SU-DHL-6 (cell line): Measurements from ENCODE around the gene PCDHGB1.
"Not testable (repeated sequence)": the region's sequence is repeated elsewhere in the genome, so short reads cannot be mapped to it uniquely, and the experiment has no call there.

Experiments
- H2AFZ ChIP-seq: fragments of 200-600 bp; sonication (generic); 2 replicates; pipeline ENCODE4 v1.6.1; 2014; ENCODE audit warnings: low read depth, mild to moderate bottlenecking, moderate library complexity, mixed read lengths, antibody characterized with exemption, low read length; ENCODE audit not compliant: severe bottlenecking
- H3F3A ChIP-seq: fragments of 200-600 bp; shearing (Covaris generic); 2 replicates; pipeline ENCODE4 v1.6.0; 2016; ENCODE audit warnings: antibody characterized with exemption, mild to moderate bottlenecking; ENCODE audit not compliant: insufficient read depth
- H3K27ac ChIP-seq: fragments of 200-600 bp; sonication (generic); 2 replicates; pipeline ENCODE4 v1.5.1; 2016; ENCODE audit warnings: low read depth, mild to moderate bottlenecking, low read length, moderate library complexity, mixed read lengths
- H3K27me3 ChIP-seq: fragments of 200-600 bp; sonication (generic), shearing (Covaris generic); 2 replicates; pipeline ENCODE4 v1.6.0; 2014; ENCODE audit warnings: mild to moderate bottlenecking, low read length
- H3K36me3 ChIP-seq: fragments of 200-600 bp; sonication (generic); 2 replicates; pipeline ENCODE4 v1.6.1; 2014; ENCODE audit warnings: mild to moderate bottlenecking, low read length, mixed read lengths
- H3K4me2 ChIP-seq: fragments of 300-600, 200-600 bp; shearing (Covaris generic), sonication (generic); 2 replicates; pipeline ENCODE4 v1.6.0; 2014; ENCODE audit warnings: low read length, low read depth, mild to moderate bottlenecking; ENCODE audit not compliant: poor library complexity, severe bottlenecking
- H3K4me3 ChIP-seq: fragments of 200-600 bp; sonication (generic); 2 replicates; pipeline ENCODE4 v1.5.1; 2014; ENCODE audit warnings: antibody characterized with exemption, low read length, mild to moderate bottlenecking, mixed read lengths; ENCODE audit not compliant: insufficient read depth, poor library complexity, severe bottlenecking
- H3K79me2 ChIP-seq: fragments of 200-600 bp; sonication (generic); 2 replicates; pipeline ENCODE4 v1.6.1; 2014; ENCODE audit warnings: mild to moderate bottlenecking, low read length, moderate library complexity; ENCODE audit not compliant: insufficient read depth
- H3K9ac ChIP-seq: fragments of 200-600 bp; sonication (generic); 2 replicates; pipeline ENCODE4 v1.7.0; 2014; ENCODE audit warnings: mild to moderate bottlenecking, low read length
- H3K9me2 ChIP-seq: fragments of 200-600 bp; sonication (generic); replicated peaks from 2 replicates; pipeline ENCODE4 v1.6.1; 2014; ENCODE audit warnings: low read length; ENCODE audit not compliant: insufficient read depth
- H3K9me3 ChIP-seq: fragments of 200-600 bp; sonication (generic); 2 replicates; pipeline ENCODE4 v1.6.1; 2014; ENCODE audit warnings: low read length, mixed read lengths; ENCODE audit not compliant: insufficient read depth
- H4K20me1 ChIP-seq: fragments of 200-600 bp; sonication (generic); 2 replicates; pipeline ENCODE4 v1.6.1; 2014; ENCODE audit warnings: low read depth, mild to moderate bottlenecking, antibody characterized with exemption, low read length, moderate library complexity, mixed read lengths
- CTCF ChIP-seq: fragments of 200-600 bp; sonication (generic); IDR thresholded peaks from one replicate; pipeline ENCODE4 v1.5.1; 2017; ENCODE audit warnings: antibody characterized with exemption, mild to moderate bottlenecking, low read length, moderate library complexity; ENCODE audit not compliant: insufficient read depth, poor library complexity, severe bottlenecking
- EZH2phosphoT487 ChIP-seq: fragments of 200-600 bp; sonication (generic), shearing (Covaris generic); conservative IDR thresholded peaks from 2 replicates; pipeline ENCODE4 v1.6.1; 2018; ENCODE audit warnings: mild to moderate bottlenecking, antibody characterized with exemption, low read length, moderate library complexity, mixed read lengths

The PCDHGB1 gene

DNA sequence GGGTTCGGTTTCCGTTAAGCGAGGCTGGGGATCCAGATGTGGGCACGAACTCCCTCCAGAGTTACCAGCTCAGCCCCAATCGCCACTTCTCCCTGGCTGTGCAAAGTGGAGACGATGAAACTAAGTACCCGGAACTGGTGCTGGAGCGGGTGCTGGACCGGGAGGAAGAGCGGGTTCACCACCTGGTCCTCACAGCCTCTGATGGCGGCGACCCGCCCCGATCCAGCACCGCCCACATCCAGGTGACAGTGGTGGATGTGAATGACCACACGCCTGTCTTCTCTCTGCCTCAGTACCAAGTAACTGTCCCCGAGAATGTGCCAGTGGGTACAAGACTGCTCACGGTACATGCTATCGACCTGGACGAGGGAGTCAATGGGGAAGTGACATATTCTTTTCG is 33.4 kb downstream of the PCDHGB1 start:
- Histone ChIP-seq H3K4me2 (peak overlapping the region; percentile 54), H3K79me2 (no peaks in the 10 kb centered on the region), H3K27me3 (no peaks in the 10 kb centered on the region), H3K9me3 (peaks cover 18% of the 10 kb centered on the region; the same call in 1 of the 2 replicates), H3K36me3 (peaks cover 3% of the 10 kb centered on the region; the same call in 1 of the 2 replicates), H4K20me1 (no peaks in the 10 kb centered on the region), H3K27ac (peak overlapping the region; percentile 35; the same call in 1 of the 2 replicates), H3K4me3 (peak overlapping the region; percentile 55), H2AFZ (peak overlapping the region; percentile 55), H3K9ac (peak overlapping the region; percentile 59), H3F3A (no peaks in the 10 kb centered on the region), H3K9me2 (no peaks in the 10 kb centered on the region)
- TF ChIP-seq CTCF (no peak), EZH2phosphoT487 (no peak)

GRCh38 chr5:141384471-141385267 is 34.8 kb downstream of the PCDHGB1 start:
- Histone ChIP-seq H3K27me3 (no peaks in the 10 kb centered on the region), H3F3A (no peaks in the 10 kb centered on the region), H3K36me3 (peaks cover 3% of the 10 kb centered on the region; the same call in 1 of the 2 replicates), H3K79me2 (no peaks in the 10 kb centered on the region), H3K9me2 (no peaks in the 10 kb centered on the region), H4K20me1 (no peaks in the 10 kb centered on the region), H3K9ac (no peak overlapping the region), H3K4me3 (no peak overlapping the region), H2AFZ (no peak overlapping the region), H3K27ac (no peak overlapping the region), H3K9me3 (peaks cover 18% of the 10 kb centered on the region; the same call in 1 of the 2 replicates), H3K4me2 (no peak overlapping the region)
- no peak for TF ChIP-seq EZH2phosphoT487
- TF ChIP-seq CTCF, result no peak

DNA sequence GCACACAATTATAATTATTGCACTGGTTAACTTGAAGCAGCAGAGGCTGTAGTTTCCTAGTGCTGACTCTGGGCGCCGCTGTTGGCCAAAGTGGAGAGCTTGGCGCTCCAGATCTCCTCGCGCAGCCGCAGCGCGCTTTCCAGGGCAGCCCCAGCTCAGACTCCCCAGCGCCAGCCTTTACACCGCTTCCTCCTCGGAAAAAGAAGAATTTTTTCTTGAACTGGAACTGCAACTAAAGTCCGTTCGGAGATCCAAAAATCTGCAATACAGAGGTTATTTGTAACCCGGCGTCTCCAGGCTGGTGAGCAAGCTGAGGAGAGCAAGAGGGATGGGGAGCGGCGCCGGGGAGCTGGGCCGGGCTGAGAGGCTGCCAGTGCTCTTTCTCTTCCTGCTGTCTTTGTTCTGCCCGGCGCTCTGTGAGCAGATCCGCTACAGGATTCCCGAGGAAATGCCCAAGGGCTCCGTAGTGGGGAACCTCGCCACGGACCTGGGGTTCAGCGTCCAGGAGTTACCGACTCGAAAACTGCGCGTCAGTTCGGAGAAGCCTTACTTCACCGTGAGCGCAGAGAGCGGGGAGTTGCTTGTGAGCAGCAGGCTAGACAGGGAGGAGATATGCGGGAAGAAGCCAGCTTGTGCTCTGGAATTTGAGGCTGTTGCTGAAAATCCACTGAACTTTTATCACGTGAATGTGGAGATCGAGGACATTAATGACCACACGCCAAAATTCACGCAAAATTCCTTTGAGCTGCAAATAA is 37.8 kb downstream of the PCDHGB1 start, which contains the start of gene PCDHGB4:
TSS of gene PCDHGB4 (plus strand) at position 142 of the 755 bp plus-strand sequence. CDS start at position 329, 187 bp downstream.
- not testable (repeated sequence) for H3K9ac ChIP-seq, H2AFZ ChIP-seq, H3F3A ChIP-seq, H3K9me2 ChIP-seq, H4K20me1 ChIP-seq, H3K79me2 ChIP-seq, H3K27ac ChIP-seq, H3K4me3 ChIP-seq, H3K36me3 ChIP-seq, H3K27me3 ChIP-seq
- peak within 1 kb of the TSS; percentile 13 for H3K4me2 ChIP-seq
- peaks cover 18% of the 10 kb centered on the region; the same call in 1 of the 2 replicates for H3K9me3 ChIP-seq
